Stimulated activated CD4-positive, alpha-beta T cell treated with anti-CD3 and anti-CD28 coated beads, Interleukin-12 subunit alpha, Interleukin-12 subunit beta, amount 100 ng/mL, for 24 hours (primary cell): Measurements from ENCODE around the gene HPD.
"Not testable (repeated sequence)": the region's sequence is repeated elsewhere in the genome, so short reads cannot be mapped to it uniquely, and the experiment has no call there.

Experiments used
- DNase-seq, 2 experiments: peaks; one replicate each; pipeline ENCODE4 v3.0.0-alpha.2; 2020; ENCODE audit warnings: low read depth in 2 of 2

HPD gene

DNA sequence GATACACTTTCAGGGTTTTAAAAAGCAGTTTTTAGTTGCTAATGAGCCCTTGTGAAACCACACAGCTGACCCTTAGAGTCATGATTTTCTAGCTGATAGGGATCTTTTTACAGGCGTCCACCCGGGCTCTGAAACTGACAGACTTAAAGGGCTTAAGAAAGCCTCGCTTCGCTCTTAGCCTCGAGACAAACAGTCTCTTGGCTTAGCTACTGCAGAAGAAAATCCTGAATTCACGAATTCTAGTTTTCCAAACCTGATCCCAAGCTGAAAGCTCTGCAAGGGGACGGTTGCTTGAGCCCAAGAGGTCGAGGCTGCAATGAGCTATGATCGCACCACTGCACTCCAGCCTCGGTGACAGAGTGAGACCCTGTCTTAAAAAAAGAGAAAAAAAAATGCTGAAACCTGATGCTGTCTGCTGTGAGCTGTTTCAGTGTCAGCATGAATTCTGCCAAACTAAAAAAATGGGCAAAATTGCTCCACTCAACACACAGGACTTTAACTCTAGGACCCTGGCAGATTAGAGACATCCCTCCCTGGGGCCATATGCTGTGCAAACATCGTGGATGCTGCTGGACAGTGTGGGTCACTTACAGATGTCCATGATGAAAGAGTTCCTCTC is 3.1 kb upstream of the HPD start:
- DNase-seq: no peak

DNA sequence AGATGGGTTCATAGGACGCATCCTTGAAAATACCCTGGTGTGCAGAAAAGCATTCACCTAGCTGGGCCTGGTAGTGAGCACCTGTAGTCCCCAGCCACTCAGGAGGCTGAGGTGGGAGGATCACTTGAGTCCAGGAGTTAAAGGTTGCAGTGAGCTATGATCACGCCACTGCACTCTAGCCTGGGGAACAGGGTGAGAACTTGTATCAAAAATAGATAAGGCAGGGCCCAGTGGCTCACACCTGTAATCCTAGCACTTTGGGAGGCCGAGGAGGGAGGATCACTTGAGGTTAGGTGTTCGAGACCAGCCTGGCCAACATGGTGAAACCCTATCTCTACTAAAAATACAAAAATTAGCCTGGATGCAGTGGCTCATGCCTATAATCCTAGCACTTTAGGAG is 2.0 kb upstream of the HPD start:
- not testable (repeated sequence) for DNase-seq

DNA sequence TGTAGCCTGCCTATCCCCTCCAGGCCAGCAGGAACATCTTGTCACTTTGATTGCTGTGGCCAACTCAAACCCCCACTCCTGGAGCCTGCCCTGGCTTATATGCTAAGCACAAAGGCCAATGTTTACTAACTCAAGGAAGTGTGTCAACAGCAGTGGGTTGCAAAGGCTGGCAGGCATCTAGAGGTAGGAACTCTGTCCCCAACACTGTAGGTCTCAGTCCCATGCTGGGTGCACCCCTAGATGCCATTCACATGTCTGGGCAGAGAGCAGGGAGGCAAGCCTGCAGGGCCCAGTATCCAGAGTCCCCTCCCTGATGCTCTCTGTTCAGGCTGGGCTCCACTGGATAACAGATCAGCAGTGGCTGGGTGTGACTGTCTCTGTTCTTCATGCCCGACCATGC is 1.6 kb upstream of the HPD start:
- no peak for DNase-seq

DNA sequence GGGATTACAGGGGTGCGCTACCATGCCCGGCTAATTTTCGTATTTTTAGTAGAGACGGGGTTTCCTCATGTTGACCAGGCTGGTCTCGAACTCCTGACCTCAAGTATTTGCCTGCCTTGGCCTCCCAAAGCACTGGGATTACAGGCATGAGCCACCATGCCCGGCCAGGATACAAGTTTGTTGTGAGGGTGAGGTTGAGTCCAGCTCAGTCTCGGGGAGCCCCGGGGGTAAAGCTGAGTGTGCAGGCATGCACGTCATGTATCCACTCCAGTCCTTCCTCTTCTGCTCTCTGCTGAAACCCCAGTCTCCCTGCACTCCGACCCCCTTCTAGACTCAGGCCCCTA is 369 bp downstream of the HPD start:
- DNase-seq: no peak

GRCh38 chr12:121857322-121858246 is 1.1 kb downstream of the HPD start:
- no peak for DNase-seq

DNA sequence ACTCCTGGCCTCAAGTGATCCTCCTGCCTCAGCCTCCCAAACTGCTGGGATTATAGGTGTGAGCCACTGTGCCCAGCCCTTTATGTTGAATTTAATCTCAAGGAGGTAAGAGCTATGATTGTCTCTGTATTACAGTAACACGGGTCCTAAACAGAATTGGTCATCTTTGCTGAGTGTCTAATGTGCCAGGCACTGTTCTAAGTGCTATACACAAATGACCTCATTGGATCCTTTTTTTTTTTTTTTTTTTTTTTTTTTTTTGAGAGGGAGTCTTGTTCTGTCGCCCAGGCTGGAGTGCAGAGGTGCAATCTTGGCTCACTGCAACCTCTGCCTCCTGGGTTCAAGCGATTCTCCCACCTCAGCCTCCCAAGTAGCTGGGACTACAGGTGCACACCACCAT is 6.3 kb downstream of the HPD start:
- DNase-seq: not testable (repeated sequence)

GRCh38 chr12:121849665-121850064 is 9.0 kb downstream of the HPD start:
- no peak for DNase-seq

DNA sequence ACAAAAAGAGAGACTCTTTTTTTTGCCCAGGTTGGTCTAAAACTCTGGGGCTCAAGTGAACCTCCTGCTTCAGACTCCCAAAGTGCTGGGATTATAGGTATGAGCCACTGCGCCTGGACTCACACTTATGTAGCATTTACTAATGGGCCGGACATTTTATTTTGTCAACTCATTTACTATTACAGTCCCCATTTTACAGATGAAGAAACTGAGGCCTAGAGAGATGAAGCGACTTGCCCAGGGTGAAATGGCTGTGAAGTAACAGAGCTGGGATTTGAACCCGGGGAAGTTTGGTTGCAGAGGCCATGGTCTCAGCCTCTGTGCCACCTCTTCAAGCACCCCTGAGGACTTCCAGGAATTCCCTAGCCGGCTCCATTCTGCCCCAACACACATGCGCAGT is 9.4 kb downstream of the HPD start:
- DNase-seq: no peak

DNA sequence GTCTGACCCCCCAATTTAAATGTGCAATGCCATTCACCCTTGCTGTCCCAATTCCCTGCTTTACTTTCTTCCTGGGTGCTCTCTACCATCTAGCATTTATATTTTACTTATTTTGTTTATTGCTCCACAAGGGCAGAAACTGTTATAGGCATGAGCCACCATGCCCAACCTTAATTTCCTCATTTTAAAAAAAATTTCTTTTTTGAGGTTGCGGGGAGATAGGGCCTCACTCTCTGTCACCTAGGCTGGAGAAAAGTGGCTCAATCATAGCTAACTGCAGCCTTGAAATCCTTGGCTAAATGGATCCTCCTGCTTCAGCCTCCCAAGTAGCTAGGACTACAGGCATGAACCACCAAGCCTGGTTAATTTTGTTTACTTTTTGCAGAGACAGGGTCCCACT is 13.0 kb downstream of the HPD start:
- DNase-seq: no peak

- DNase-seq: no peak
These were observed 15.2 kb downstream of the HPD start for GRCh38 chr12:121843236-121843982.

GRCh38 chr12:121839993-121840761 is 18.5 kb downstream of the HPD start:
- DNase-seq: no peak

DNA sequence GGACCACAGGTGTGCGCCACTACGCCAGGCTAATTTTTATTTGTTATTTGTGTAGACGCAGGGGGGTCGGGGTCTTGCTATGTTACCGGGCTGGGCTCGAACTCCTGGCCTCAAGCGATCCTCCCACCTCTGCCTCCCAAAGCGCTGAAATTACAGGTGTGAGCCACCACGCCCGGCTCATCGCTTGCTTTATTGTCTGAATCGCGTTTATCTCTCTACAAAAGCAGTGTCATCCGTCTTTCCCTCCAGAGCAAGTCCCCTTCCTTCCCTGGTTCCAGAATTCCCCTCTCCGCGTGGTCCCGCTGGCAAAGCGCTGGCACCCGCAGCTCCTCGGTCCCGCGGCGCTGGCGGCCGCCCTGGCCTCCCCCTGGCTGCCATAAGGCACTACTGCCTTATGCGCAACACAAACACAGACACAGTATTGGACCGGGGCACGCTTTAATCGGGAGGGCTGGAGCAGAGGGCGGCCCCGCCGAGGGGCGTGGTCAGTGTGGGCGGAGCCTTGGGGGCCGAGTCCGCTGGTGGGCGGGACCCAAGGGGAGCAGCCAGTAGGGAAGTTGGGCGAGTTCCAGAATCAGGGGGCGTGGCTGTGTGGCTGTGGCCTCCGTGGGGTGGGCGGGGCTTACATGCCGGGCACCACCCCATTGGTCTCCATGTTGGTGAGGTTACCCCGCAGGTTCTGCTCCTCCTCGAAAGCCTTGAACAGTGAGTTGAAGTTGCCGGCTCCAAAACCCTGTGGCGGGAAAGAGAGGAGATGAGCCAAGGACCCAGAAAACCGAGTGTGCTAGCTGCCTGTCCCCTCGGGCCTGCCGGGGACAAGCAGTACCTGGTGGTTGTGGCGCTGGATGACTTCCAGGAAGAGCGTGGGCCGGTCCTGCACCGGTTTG is 19.3 kb downstream of the HPD start:
- DNase-seq: peak; percentile 99 to 100

GRCh38 chr12:121838126-121838525 is 20.5 kb downstream of the HPD start:
- DNase-seq: no peak

GRCh38 chr12:121837680-121838079 is 21.0 kb downstream of the HPD start:
- no peak for DNase-seq

- DNase-seq: no peak
These were observed 27.0 kb downstream of the HPD start for GRCh38 chr12:121831571-121832245.

DNA sequence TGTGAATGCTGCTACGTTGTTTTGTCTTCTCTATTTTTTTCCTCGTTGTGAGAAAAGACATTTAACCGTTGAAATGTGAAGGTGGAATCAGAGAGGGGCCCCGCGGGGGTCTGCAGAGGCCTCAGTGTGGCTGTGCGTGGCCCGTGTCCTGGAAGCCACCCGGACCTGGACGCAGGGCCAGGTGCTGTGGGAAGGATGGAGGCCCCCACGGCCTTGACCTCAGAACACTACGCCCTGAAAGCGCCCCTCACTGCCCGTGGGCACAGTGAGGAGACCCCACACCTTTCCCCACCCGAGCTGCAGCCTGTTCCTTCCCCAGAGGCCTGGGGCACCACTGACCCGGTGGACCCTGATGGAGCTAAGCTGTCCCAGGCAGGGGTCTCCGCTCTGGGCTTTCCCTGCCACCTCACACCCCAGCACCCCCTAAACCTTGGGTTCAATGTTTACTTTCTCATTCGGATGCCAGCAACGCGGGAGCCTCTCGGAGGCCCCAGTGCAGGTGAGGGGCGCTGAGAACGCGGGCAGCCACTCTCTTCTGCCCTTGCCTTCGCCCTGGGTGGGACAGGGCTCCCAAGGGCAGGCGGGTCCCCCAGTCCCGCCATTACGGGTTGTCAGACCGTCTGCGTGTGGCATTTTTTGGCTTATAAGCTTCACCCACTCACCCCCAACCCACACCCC is 27.9 kb downstream of the HPD start:
- DNase-seq: no peak

GRCh38 chr12:121830134-121830533 is 28.5 kb downstream of the HPD start:
- no peak for DNase-seq

- DNase-seq: no peak
These were observed 29.3 kb downstream of the HPD start for GRCh38 chr12:121829250-121829918.

- no peak for DNase-seq
These were observed 29.8 kb downstream of the HPD start for GRCh38 chr12:121828826-121829225.
